HEK293 (cell line): Measurements from ENCODE around the gene MRGPRX1.

ENCODE experiments used
- CTCF ChIA-PET: fragments of 350-600 bp; formaldehyde crosslinking; extraction: SDS; loops from one replicate; lab custom pipeline; 2021; ENCODE audit warnings: antibody characterized with exemption; lab: Yijun Ruan, JAX
- POLR2A ChIA-PET: fragments of 300-600 bp; formaldehyde crosslinking; extraction: SDS; loops from one replicate; lab custom pipeline; 2020; ENCODE audit warnings: antibody characterized with exemption, inconsistent platforms; lab: Yijun Ruan, JAX
- H3K27ac ChIP-seq: fragments of 200-500 bp; sonication (Bioruptor generic); 2 replicates; pipeline ENCODE4 v1.5.1; 2014; ENCODE audit warnings: low read depth, low read length, control low read depth, inconsistent platforms; ENCODE audit errors: extremely low read depth
- H3K36me3 ChIP-seq, 2 experiments: fragments of 200-500 bp in 1 of 2; sonication (Bioruptor generic) in 1 of 2; 1 replicate in 1 of 2; 2 replicates in 1 of 2; pipeline ENCODE4 v1.5.1; 2014 to 2017; ENCODE audit warnings: inconsistent platforms in 2 of 2, low read length in 2 of 2; ENCODE audit not compliant: control insufficient read depth in 2 of 2, insufficient read depth in 1 of 2
- H3K4me1 ChIP-seq: fragments of 200-500 bp; sonication (Bioruptor generic); 2 replicates; pipeline ENCODE4 v1.5.1; 2014; ENCODE audit warnings: mild to moderate bottlenecking, low read length, inconsistent platforms; ENCODE audit not compliant: control insufficient read depth, insufficient read depth
- H3K4me3 ChIP-seq: 2 replicates; pipeline ENCODE4 v1.5.1; 2011; ENCODE audit warnings: low read depth, mild to moderate bottlenecking, control low read depth, low read length, moderate library complexity
- H3K9me3 ChIP-seq: fragments of 200-500 bp; sonication (Bioruptor generic); 2 replicates; pipeline ENCODE4 v1.5.1; 2014; ENCODE audit warnings: low read depth, low read length, inconsistent platforms; ENCODE audit not compliant: control insufficient read depth, insufficient read depth
- BCL11A ChIP-seq: fragments of 450-650 bp; formaldehyde crosslinking; IDR thresholded peaks from 2 replicates; pipeline ENCODE4 v1.5.1; 2016; ENCODE audit warnings: low read depth, missing biosample characterization, missing genetic modification characterization
- GLI2 ChIP-seq: fragments of 450-650 bp; formaldehyde crosslinking; IDR thresholded peaks from 2 replicates; pipeline ENCODE4; 2017; ENCODE audit warnings: missing biosample characterization, missing genetic modification characterization, low read depth, borderline replicate concordance
- PRDM1 ChIP-seq: fragments of 450-650 bp; formaldehyde crosslinking; IDR thresholded peaks from 2 replicates; pipeline ENCODE4; 2016; ENCODE audit warnings: missing biosample characterization, missing genetic modification characterization
- RBAK ChIP-seq: fragments of 450-650 bp; formaldehyde crosslinking; IDR thresholded peaks from 2 replicates; pipeline ENCODE4 v1.5.1; 2016; ENCODE audit warnings: missing biosample characterization, missing genetic modification characterization
- ZBTB21 ChIP-seq: fragments of 450-650 bp; formaldehyde crosslinking; IDR thresholded peaks from 2 replicates; pipeline ENCODE4 v1.5.1; 2017; ENCODE audit warnings: missing biosample characterization, missing genetic modification characterization
- ZBTB8A ChIP-seq: fragments of 450-650 bp; formaldehyde crosslinking; IDR thresholded peaks from 2 replicates; pipeline ENCODE4 v1.5.1; 2016; ENCODE audit warnings: missing biosample characterization, missing genetic modification characterization
- ZNF146 ChIP-seq: fragments of 450-650 bp; formaldehyde crosslinking; IDR thresholded peaks from 2 replicates; pipeline ENCODE4 v1.5.1; 2016; ENCODE audit warnings: missing biosample characterization, missing genetic modification characterization
- ZNF175 ChIP-seq: fragments of 450-650 bp; formaldehyde crosslinking; IDR thresholded peaks from 2 replicates; pipeline ENCODE4 v1.5.1; 2016; ENCODE audit warnings: missing biosample characterization, missing genetic modification characterization
- ZNF211 ChIP-seq: fragments of 450-650 bp; formaldehyde crosslinking; IDR thresholded peaks from 2 replicates; pipeline ENCODE4 v1.5.1; 2016; ENCODE audit warnings: low read depth, missing biosample characterization, missing genetic modification characterization
- ZNF221 ChIP-seq: fragments of 450-650 bp; formaldehyde crosslinking; IDR thresholded peaks from 2 replicates; pipeline ENCODE4 v1.5.1; 2017; ENCODE audit warnings: missing biosample characterization, missing genetic modification characterization, borderline replicate concordance
- ZNF266 ChIP-seq: fragments of 450-650 bp; formaldehyde crosslinking; IDR thresholded peaks from 2 replicates; pipeline ENCODE4 v1.5.1; 2016; ENCODE audit warnings: missing biosample characterization, missing genetic modification characterization, low read depth
- ZNF302 ChIP-seq: fragments of 450-650 bp; formaldehyde crosslinking; IDR thresholded peaks from 2 replicates; pipeline ENCODE4 v1.5.1; 2016; ENCODE audit warnings: missing biosample characterization, missing genetic modification characterization, low read depth
- ZNF335 ChIP-seq: fragments of 450-650 bp; formaldehyde crosslinking; conservative IDR thresholded peaks from 2 replicates; pipeline ENCODE4 v1.5.1; 2016; ENCODE audit warnings: missing biosample characterization, missing genetic modification characterization
- ZNF404 ChIP-seq: fragments of 450-650 bp; formaldehyde crosslinking; IDR thresholded peaks from 2 replicates; pipeline ENCODE4 v1.5.1; 2017; ENCODE audit warnings: missing biosample characterization, missing genetic modification characterization
- ZNF426 ChIP-seq: fragments of 450-650 bp; formaldehyde crosslinking; IDR thresholded peaks from 2 replicates; pipeline ENCODE4 v1.5.1; 2017; ENCODE audit warnings: missing biosample characterization, missing genetic modification characterization, mild to moderate bottlenecking, inconsistent platforms, moderate library complexity
- ZNF510 ChIP-seq: fragments of 450-650 bp; formaldehyde crosslinking; IDR thresholded peaks from 2 replicates; pipeline ENCODE4 v1.5.1; 2018; ENCODE audit warnings: mild to moderate bottlenecking, missing genetic modification characterization, missing biosample characterization; ENCODE audit not compliant: insufficient replicate concordance
- ZNF529 ChIP-seq: fragments of 450-650 bp; formaldehyde crosslinking; IDR thresholded peaks from 2 replicates; pipeline ENCODE4 v1.5.1; 2017; ENCODE audit warnings: missing genetic modification characterization, missing biosample characterization; ENCODE audit not compliant: insufficient replicate concordance
- ZNF585B ChIP-seq: fragments of 450-650 bp; formaldehyde crosslinking; IDR thresholded peaks from 2 replicates; pipeline ENCODE4 v1.5.1; 2016; ENCODE audit warnings: missing biosample characterization, missing genetic modification characterization
- ZNF768 ChIP-seq: fragments of 450-650 bp; formaldehyde crosslinking; IDR thresholded peaks from 2 replicates; pipeline ENCODE4 v1.5.1; 2018; ENCODE audit warnings: missing biosample characterization, mild to moderate bottlenecking, missing genetic modification characterization
- ZNF837 ChIP-seq: fragments of 450-650 bp; formaldehyde crosslinking; IDR thresholded peaks from 2 replicates; pipeline ENCODE4 v1.5.1; 2016; ENCODE audit warnings: missing biosample characterization, missing genetic modification characterization
- ZSCAN16 ChIP-seq: fragments of 450-650 bp; formaldehyde crosslinking; IDR thresholded peaks from 2 replicates; pipeline ENCODE4 v1.5.1; 2016; ENCODE audit warnings: missing biosample characterization, missing genetic modification characterization
- TF ChIP-seq, protein P1 (sequence below): fragments of 450-650 bp; formaldehyde crosslinking; IDR thresholded peaks from 2 replicates; pipeline ENCODE4 v1.5.1; 2017; ENCODE audit warnings: missing biosample characterization, missing genetic modification characterization
- TF ChIP-seq, protein P2 (sequence below): fragments of 450-650 bp; formaldehyde crosslinking; IDR thresholded peaks from 2 replicates; pipeline ENCODE4 v1.5.1; 2016; ENCODE audit warnings: missing biosample characterization, missing genetic modification characterization
- TF ChIP-seq, protein P3 (sequence below): fragments of 450-650 bp; formaldehyde crosslinking; IDR thresholded peaks from 2 replicates; pipeline ENCODE4 v1.5.1; 2017; ENCODE audit warnings: missing biosample characterization, missing genetic modification characterization

Gene MRGPRX1

DNA sequence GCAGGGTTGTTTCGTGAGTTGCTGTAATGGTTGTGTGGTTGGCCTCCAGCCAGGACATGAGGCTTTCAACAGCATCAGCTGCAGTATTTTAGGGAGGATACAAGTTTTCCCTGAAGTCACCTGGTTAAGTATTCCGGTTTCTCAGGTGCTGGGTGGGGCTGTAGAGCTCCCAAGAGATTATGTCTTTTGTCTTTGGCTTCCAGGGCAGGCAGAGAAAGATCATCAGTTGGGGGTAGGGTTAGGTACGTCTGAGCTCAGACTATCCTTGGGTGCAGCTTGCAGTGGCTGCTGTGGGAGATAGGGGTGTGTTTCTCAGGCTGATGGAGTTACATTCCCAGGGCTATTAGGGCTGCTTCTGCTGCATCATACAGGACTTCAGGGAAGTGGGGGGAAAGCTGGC, 47.5 kb upstream of the MRGPRX1 start (continued):
- no peak for TF ChIP-seq ZNF529 (tag by site-specific recombination)

DNA sequence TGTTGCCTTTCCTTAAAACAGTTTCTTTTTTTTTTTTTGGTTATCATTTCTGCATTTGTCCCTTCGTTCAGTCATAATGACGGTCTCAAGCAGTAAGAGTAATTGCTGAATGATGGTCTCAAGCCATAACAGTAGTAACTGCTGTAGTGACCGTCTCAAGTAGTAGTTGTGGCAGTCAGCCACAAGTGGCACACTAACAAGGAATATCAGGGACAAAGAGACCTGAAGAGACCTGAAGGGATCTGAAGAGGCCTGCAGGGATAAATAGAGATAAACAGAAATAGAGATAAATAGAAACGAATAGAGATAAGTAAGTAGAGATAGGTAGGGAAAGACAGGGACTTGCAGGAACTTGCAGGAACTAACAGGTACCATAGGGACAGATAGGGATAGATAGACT, 42.7 kb upstream of the MRGPRX1 start:
- H3K36me3 ChIP-seq = no peaks in the 10 kb centered on the region
- H3K4me3 ChIP-seq = no peak overlapping the region
- TF ChIP-seq ZBTB8A (tag by site-specific recombination) (no peak), ZNF146 (tag by site-specific recombination) (no peak), ZNF510 (tag by site-specific recombination) (no peak), ZNF221 (tag by site-specific recombination) (no peak), ZNF211 (tag by site-specific recombination) (no peak), ZNF266 (tag by site-specific recombination) (no peak), ZNF335 (tag by site-specific recombination) (no peak), RBAK (tag by site-specific recombination) (no peak), ZNF426 (tag by site-specific recombination) (no peak), BCL11A (tag by site-specific recombination) (no peak), PRDM1 (tag by site-specific recombination) (no peak)
- TF ChIP-seq, protein P1, sequence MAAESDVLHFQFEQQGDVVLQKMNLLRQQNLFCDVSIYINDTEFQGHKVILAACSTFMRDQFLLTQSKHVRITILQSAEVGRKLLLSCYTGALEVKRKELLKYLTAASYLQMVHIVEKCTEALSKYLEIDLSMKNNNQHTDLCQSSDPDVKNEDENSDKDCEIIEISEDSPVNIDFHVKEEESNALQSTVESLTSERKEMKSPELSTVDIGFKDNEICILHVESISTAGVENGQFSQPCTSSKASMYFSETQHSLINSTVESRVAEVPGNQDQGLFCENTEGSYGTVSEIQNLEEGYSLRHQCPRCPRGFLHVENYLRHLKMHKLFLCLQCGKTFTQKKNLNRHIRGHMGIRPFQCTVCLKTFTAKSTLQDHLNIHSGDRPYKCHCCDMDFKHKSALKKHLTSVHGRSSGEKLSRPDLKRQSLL (tag by site-specific recombination) = no peak
- TF ChIP-seq, protein P2, sequence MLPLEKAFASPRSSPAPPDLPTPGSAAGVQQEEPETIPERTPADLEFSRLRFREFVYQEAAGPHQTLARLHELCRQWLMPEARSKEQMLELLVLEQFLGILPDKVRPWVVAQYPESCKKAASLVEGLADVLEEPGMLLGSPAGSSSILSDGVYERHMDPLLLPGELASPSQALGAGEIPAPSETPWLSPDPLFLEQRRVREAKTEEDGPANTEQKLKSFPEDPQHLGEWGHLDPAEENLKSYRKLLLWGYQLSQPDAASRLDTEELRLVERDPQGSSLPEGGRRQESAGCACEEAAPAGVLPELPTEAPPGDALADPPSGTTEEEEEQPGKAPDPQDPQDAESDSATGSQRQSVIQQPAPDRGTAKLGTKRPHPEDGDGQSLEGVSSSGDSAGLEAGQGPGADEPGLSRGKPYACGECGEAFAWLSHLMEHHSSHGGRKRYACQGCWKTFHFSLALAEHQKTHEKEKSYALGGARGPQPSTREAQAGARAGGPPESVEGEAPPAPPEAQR (tag by site-specific recombination) = no peak
- no peaks in the 10 kb centered on the region for H3K4me1 ChIP-seq
- H3K27ac ChIP-seq = no peak overlapping the region
- POLR2A ChIA-PET = no interaction called here
- CTCF ChIA-PET = no interaction called here
- H3K9me3 ChIP-seq = no peaks in the 10 kb centered on the region

DNA sequence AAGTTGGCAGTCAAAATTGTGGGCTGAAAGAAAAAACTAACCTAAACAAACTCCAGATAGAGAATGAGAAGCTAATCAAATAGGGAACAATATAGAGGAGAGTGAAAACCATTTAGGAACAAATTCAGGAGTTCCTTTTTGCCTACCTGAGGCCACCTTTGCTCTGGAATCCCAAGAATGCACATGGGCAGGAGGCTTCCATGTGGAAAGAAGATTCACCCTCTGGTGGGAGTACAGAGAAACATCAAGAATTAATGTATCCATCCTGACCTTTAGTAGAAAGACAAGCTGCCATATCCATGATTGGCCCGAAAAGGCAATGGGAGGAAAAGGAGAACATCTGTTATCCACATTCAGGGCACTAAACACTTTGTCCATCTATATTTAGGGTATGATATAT, 35.0 kb upstream of the MRGPRX1 start:
- H3K27ac ChIP-seq = no peak overlapping the region
- H3K4me3 ChIP-seq = no peak overlapping the region
- no peaks in the 10 kb centered on the region for H3K36me3 ChIP-seq
- no peaks in the 10 kb centered on the region for H3K4me1 ChIP-seq
- POLR2A ChIA-PET = no interaction called here
- H3K9me3 ChIP-seq = no peaks in the 10 kb centered on the region
- no peak for TF ChIP-seq ZNF175 (tag by site-specific recombination)
- no peak for TF ChIP-seq ZNF585B (tag by site-specific recombination)
- no peak for TF ChIP-seq ZNF768 (tag by site-specific recombination)
- no peak for TF ChIP-seq ZNF302 (tag by site-specific recombination)
- no peak for TF ChIP-seq GLI2 (tag by site-specific recombination)
- no peak for TF ChIP-seq ZNF404 (tag by site-specific recombination)
- no peak for TF ChIP-seq ZBTB21 (tag by site-specific recombination)
- TF ChIP-seq ZNF837 (tag by site-specific recombination) = no peak
- TF ChIP-seq, protein P3, sequence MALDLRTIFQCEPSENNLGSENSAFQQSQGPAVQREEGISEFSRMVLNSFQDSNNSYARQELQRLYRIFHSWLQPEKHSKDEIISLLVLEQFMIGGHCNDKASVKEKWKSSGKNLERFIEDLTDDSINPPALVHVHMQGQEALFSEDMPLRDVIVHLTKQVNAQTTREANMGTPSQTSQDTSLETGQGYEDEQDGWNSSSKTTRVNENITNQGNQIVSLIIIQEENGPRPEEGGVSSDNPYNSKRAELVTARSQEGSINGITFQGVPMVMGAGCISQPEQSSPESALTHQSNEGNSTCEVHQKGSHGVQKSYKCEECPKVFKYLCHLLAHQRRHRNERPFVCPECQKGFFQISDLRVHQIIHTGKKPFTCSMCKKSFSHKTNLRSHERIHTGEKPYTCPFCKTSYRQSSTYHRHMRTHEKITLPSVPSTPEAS (tag by site-specific recombination) = no peak
- TF ChIP-seq ZSCAN16 (tag by site-specific recombination) = no peak
- TF ChIP-seq, all 188 proteins: peak for 0
- CTCF ChIA-PET = no interaction called here
